B cell (primary cell): ENCODE data around the gene CNNM3.

Source experiments
- EZH2 ChIP-seq: IDR thresholded peaks from 2 replicates; pipeline ENCODE4 v1.6.1; 2012; ENCODE audit warnings: borderline replicate concordance, low read depth, mild to moderate bottlenecking, moderate library complexity, low read length; ENCODE audit not compliant: insufficient read depth, poor library complexity, severe bottlenecking
- TF ChIP-seq, protein P1 (sequence below): fragments of 200-600 bp; IDR thresholded peaks from one replicate; pipeline ENCODE4 v1.8.0; 2022; ENCODE audit warnings: antibody characterized with exemption, mild to moderate bottlenecking

DNA sequence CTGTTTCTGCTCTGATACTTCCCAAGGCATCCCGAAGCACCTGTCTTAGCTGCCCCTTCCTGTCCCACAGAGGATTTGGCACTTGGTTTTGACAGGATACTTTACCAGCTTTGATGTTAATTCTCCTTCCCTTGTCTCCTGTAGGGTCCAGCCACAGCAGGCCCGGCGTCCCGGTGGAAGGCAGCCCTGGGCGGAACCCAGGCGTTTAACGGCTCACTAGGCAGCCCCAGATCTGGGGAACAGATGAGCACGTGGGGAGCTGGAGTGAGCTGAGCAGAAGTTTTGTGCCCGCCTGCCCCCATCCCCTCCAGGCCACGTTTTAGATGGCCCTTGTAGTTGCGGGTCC lies 16.3 kb downstream of the CNNM3 start:
- TF ChIP-seq, protein P1, sequence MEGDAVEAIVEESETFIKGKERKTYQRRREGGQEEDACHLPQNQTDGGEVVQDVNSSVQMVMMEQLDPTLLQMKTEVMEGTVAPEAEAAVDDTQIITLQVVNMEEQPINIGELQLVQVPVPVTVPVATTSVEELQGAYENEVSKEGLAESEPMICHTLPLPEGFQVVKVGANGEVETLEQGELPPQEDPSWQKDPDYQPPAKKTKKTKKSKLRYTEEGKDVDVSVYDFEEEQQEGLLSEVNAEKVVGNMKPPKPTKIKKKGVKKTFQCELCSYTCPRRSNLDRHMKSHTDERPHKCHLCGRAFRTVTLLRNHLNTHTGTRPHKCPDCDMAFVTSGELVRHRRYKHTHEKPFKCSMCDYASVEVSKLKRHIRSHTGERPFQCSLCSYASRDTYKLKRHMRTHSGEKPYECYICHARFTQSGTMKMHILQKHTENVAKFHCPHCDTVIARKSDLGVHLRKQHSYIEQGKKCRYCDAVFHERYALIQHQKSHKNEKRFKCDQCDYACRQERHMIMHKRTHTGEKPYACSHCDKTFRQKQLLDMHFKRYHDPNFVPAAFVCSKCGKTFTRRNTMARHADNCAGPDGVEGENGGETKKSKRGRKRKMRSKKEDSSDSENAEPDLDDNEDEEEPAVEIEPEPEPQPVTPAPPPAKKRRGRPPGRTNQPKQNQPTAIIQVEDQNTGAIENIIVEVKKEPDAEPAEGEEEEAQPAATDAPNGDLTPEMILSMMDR = no peak
- no peak for TF ChIP-seq EZH2
